Measurements from ENCODE around the gene SLC41A3.
"Not testable (repeated sequence)": the region's sequence is repeated elsewhere in the genome, so short reads cannot be mapped to it uniquely, and the experiment has no call there.

Gene SLC41A3

GRCh38 chr3:126080970-126081369 is 3.0 kb downstream of the SLC41A3 start:
- DNase-seq = no peak

DNA sequence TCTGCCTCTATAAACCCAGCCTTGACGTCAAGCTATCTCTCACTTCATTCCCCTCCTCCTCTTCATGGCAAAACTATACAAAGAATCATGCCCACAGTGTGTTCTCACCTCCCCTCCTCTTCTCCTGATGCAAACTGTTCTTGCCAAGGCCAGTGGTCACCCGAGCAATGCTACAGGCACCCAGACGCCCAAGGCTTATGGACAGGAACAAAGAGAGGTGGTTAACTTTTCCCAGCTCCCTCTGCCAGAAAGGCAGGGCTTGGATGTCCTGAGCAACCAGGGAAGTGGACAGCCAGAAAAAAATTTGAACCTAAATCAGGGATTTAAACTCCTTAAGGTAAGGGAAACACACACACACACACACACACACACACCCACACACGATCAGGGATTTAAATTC is 5.1 kb downstream of the SLC41A3 start:
- no peak for DNase-seq

DNA sequence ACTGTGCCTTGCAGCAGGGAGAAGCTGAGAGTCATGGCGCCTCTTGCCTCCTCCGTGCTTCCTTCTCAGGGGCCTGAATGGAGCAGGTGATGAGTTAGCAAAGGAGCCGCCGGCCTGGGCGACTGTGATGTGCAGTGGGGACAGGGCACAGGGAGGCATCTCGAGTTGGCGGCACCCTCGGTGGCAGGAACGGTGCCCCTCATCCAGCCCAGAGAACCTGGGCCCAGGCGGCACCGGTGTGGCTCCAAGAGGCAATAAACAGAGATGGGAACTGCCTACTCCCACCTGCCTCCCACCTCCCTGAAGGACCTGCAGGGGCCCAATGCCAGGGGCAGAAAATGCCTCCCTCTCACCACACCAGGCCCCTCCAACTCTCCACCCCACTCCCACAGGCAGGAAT is 6.2 kb downstream of the SLC41A3 start:
- DNase-seq = no peak

- DNase-seq = no peak
Observed at GRCh38 chr3:126076140-126076539, 7.8 kb downstream of the SLC41A3 start.

DNA sequence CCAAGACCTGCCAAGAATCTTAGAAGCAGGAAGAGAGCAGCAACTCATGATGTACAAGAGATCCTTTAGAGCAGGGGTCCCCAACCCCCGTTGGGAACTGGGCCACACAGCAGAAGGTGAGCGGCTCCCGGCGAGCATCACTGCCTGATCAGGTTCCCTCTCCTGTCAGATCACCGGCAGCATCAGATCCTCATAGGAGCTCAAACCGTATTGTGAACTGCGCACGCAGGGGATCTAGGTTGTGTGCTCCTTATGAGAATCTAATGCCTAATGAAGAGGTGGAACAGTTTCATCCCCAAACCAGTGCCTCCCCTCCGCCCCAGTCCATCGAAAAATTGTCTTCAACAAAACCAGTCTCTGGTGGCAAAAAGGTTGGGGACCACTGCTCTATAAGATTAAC is 13.8 kb downstream of the SLC41A3 start:
- no peak for DNase-seq

DNA sequence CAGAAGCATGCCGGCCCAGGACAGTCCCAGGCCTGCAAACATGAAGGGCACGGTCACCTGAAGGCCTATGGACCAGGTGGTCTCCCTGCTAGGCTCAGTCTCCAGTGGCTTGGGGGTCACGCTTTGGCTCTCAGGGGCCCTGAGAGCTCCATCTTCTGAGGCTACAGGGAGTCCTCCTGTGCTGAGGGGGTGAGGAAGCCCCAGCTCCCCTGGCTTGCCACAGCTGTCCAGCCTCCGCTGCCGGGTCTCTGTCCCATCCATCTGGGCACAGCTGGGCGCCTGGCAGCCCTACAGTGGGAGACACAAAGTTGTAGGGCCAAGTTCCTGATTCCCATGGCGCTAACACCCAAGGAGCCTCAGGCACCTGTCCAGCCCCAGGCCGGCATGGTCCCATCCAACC is 16.0 kb downstream of the SLC41A3 start:
- no peak for DNase-seq

DNA sequence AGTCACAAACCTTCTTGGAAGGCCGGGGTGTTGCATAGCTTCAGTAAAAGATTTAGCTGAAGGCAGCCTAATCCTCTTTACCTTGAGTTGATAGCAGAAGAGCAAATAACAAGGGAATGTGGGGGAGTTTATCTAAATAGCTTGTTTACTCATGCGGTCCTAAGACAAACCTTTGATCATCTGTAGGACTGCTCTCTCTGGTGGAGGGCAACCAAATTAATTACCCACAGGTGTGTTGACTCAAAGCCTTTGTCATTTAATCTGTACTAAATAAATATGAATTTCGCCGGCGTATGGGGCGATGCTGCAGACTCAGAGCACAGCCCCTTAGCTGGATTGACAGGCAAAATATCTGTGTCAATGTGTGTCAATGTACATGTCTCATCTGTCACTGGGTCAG is 17.2 kb downstream of the SLC41A3 start:
- not testable (repeated sequence) for DNase-seq

DNA sequence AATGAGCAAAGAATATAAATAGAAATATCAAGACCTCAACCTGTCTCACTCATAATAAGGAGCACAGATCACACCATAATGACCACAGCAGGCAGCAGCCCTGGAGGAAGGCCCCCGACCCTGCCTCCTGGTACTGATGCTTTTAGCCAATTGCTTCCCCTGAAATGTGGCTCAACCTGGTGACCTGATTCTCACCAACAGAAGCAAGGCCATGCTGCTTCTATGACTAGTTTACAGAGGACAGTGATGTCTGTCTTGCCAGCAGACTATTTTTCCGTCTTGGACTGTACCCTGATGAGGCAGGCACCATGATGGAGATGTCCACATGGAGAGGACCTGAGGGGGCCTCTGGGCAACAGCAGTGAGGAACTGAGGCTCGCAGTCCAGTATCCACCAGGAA is 18.0 kb downstream of the SLC41A3 start:
- no peak for DNase-seq

DNA sequence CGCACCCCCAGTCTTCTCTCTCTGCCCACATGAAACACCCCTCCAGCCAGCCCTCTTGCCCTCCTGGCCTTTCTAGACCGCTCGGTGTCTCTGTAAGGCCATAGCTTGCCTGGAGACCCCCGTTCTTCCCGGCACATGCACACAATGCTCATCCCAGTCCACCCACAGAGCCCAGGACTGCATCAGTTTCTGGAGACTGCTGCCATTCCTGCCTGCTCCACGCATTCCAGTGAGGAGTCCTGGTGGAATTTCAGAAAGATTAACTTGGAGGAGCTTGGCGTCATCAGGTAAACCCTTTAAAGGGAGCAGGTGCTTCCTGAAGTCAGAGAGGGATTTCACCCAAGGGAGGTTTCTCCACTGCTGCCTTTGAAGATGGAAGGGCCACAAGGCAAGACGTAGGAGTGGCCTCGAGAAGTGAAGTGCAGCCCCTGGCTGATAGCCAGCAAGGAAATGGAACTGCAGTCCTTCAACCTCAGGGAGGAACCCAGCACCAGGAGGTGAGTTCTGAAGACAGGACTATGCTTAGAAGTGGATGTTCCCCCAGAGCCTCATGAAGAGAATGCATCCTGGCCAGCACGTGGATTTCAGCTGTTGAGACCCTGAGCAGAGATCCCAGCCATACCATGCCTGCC is 19.2 kb downstream of the SLC41A3 start:
- no peak for DNase-seq

GRCh38 chr3:126063358-126063965 is 20.5 kb downstream of the SLC41A3 start:
- no peak for DNase-seq

DNA sequence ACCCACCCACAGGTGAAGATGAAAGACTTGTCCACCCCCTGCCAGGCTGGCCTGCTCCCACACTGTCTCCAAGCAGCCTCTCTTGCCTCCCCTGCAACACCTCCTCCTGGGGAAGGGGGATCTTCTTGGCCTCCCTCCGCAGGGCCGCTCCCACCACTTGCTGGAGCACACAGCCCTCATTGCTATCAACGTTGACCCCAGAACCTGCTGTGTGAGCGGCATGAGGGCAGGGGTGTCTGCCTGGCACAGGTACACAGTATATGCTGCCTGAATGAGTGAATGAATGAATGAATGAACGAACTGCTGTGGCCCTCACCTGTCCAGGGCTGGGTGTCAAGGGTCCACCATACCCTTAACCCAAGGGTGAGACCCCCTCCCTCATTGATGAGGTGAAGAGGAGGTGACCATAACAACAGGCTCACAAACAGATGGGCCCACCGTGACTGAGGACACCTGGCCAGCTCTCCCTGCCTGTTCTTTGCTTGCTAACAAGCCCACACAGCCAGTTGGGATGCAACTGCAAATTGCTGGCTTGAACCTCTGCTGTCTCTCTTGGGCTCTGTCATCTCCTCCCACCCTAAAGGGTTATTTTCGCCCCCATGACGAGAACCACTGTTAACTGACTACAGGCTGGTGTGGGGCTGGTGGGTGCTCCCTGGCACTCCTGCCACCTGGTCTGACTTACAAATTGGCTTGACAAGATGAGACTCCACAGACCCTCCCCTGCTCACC is 22.5 kb downstream of the SLC41A3 start:
- no peak for DNase-seq

DNA sequence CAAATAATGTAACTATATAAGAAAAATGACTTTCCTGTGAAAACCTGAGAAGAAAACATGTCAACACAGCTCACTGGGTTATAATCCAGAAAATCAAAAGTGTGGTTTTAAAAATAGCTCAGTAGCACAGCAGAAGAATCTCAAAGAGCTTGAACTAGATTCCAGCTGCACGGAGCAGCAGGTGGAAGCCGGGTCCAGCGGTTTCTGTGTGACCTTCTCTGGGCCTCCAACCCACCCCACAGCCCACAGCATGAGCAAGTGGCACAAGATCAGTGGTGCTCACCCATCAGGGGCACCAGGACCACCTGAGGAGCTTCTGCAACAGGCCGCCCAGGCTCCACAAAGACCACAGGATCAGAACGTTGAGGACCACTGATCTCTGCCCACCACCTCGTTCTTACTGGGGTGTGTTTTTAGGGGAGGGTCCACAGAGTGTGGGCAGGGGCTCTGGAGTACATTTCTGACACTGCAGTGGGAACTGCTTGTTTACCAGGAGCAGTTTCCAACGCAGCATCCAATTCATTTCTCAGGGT is 23.2 kb downstream of the SLC41A3 start:
- DNase-seq = no peak

DNA sequence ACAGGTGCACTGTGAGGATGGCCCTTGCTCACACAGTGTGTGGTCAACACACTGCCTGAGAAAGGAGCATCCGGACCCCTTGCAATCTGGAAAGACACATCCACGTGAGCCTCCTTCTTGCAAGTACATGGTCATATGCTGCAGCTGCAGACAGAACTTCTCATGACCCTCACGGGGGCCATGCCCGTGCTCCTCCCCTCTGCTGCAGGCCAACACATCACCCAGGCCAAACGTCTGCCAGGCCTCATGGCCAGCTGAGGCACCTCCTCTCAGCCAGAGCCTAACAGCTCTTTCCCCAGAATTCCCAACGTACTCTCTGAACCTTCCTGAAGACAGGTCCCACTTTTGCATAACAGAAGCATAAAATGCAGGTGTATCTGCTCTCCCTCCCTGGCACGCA is 25.3 kb downstream of the SLC41A3 start:
- DNase-seq = peak; percentile 17

DNA sequence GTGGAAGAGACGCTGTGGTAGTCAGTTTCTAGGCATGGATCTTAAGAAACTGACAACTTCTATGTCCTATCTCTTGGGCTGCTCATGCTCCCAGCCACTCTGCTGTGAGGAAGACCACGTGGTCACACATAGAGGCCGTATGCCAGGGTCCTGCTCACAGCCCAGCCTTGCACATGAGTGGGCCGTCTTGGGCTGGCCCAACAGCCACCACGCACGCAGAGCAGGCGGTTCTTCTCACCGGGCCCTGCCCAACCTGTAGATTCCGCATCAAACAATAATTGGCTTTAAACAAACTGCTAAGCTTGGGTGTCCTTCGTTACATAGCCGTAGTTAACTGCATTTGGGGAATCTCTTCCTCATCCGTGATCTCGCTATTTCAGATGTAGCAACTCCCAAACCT is 26.0 kb downstream of the SLC41A3 start:
- no peak for DNase-seq

DNA sequence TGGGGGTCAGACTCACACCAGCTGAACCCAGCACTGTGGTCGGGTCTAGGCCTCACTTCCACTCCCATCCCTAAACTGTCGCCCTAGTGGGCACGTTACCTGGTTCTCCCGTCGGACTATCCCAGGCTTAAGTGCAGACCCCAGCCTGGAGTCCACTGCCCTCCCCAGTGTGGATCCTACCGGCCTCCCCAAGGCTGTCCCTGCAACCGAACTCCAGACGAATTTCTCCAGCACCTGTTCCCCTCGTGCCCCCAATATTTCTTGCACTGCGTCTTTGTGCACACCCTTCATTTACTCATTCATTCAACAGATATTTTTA is 26.5 kb downstream of the SLC41A3 start:
- DNase-seq = no peak

DNA sequence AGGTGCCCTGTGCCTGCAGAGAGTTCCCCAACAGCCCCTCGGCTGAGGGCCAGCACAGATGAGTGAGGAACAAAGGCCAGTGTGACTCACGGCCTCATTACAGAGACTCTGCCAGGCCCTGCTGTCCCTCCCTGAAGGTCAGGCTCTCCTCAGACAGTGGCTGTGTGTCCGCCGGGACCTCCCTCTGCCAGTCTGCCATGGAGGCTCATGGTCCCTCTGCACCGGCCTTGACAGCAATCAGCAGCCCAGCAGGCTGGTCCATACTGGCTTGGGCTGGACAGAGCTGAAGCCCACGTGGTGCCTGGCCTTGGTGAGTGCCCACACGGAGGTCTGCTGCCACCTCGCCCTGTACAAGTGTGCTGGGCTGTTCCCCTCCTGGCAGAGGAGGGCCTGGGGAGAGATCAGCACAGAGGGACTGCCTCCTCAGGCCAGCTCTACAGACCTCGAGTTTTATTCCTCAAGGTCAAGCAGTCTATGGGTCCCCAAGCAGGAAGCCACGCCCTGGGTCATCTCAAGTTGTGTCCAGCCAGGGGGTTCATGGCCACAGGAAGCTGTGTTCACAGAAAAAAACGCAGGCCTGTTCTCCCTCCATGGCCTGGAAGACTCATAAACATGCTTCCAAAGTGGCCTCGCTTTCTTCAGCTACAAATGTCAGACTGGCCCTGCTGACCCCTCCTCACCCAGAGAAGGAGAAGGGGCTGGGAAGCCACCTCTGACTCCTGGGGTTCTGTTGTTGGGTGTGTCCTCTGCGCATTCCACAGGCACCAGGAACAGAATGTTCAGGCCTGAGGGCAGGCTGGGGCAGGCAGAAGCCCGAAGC is 27.0 kb downstream of the SLC41A3 start:
- DNase-seq = peak; percentile 55

GRCh38 chr3:126056088-126056487 is 27.8 kb downstream of the SLC41A3 start:
- DNase-seq = no peak

DNA sequence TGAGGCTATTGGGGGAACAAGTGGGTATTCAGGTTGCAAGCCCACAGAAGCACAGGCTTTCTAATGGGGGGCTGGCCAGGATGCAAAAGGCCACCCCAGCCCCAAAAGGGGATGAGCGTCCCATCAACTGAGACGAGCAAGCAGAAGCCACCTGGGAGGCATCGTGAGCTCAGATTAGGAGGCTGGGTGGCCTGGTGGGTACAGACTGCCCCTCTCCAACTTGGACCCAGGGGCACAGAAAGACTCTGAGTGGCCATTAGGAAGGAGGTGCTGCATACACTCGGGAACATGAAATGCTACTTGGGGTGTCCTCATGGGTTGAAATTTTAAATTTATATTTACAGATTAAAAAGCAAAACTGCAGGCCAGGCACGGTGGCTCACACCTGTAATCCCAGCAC is 29.1 kb downstream of the SLC41A3 start:
- no peak for DNase-seq

DNA sequence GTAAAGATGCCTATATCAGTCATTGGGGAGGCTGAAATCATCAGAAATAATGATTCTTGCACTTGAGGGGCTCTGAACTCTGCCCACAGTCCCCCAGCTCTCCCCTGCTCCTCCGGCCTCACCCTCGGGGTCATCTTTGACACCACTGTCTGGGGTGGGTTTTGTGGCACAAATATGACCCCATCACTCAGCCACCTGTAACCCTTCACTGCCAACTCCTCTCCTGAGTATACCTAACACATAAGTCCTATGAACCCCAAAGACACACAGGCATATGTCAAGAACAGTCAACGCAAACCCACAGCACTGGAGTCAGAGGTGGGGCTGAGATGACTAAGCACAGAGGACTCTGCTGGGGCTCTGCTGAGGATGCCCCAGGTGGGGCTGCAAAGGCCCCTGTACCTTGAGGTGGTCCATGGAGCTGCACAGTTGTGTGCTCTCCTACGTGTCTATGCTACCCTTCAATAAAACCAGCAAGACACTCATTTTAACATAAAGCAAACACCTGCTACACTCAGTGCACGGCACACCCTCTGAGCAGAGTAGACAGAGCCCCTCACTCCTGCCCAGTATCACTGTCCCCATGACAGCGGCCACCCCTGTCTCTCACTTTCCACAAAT is 29.9 kb downstream of the SLC41A3 start:
- DNase-seq = no peak

DNA sequence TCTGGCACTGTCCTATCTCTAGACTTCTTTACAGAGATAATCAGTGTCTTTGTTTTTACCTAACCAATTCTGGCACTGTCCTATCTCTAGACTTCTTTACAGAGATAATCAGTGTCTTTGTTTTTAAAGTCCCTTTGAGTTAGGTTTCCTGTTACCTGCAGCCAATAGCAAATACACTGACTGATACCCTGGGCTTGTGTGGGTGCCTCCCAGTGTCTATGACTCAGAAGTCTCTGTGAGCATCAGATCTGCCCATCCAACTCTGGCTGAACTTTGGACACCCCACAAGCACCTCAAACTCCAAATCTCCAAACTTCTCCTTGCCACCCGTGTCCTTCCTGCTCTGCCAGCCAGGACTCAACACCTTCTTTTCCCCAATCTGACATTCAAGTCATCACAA is 30.4 kb downstream of the SLC41A3 start:
- DNase-seq = no peak

GRCh38 chr3:126052196-126053058 is 31.5 kb downstream of the SLC41A3 start:
- no peak for DNase-seq

DNA sequence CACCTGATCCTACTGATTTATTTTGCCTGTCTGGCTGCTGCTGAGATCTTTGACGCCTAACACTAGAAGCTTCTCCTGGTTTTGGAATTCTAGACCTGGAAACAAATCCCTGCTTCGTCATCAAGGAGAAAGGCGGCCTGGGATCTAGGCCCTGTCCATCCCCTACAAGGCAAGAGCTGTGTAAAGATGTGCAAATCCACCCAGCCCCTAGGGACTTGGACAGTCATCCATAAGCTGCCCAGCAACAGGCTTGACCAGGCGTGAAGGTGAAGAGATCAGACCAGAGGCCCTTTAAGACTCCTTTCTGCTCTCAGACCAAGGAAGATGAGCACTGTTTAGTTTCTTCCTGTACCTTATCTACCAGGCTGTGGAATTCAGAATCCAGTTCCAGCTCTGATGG is 32.2 kb downstream of the SLC41A3 start:
- peak; percentile 36 for DNase-seq
